HepG2 (cell line): ENCODE results near the gene RRP36. TPM values are rescaled to one million over a fixed set of nuclear protein-coding genes. Genes with fewer than 3 reads are reported as not detected.

ENCODE experiments used
- FOXM1 ChIP-seq: sonication (generic); formaldehyde crosslinking; IDR thresholded peaks from 2 replicates; pipeline ENCODE4 v1.5.0; 2020; ENCODE audit warnings: missing genetic modification reagents
- NFYB ChIP-seq: sonication (generic); formaldehyde crosslinking; IDR thresholded peaks from 2 replicates; pipeline ENCODE4 v1.4.0; 2020; ENCODE audit warnings: missing genetic modification reagents
- POGZ ChIP-seq: sonication (generic); formaldehyde crosslinking; IDR thresholded peaks from 2 replicates; pipeline ENCODE4 v1.4.0; 2020; ENCODE audit warnings: mild to moderate bottlenecking, missing genetic modification reagents
- RXRA ChIP-seq: sonication (generic); formaldehyde crosslinking; IDR thresholded peaks from 2 replicates; pipeline ENCODE4 v1.5.1; 2020; ENCODE audit warnings: missing genetic modification reagents
- SNAPC2 ChIP-seq: sonication (generic); formaldehyde crosslinking; IDR thresholded peaks from 2 replicates; pipeline ENCODE4 v1.8.1; 2022; ENCODE audit warnings: mild to moderate bottlenecking, missing genetic modification reagents
- STAT5B ChIP-seq: sonication (generic); formaldehyde crosslinking; IDR thresholded peaks from 2 replicates; pipeline ENCODE4 v1.4.0; 2020; ENCODE audit warnings: missing genetic modification reagents
- ZBTB20 ChIP-seq: sonication (generic); formaldehyde crosslinking; IDR thresholded peaks from 2 replicates; pipeline ENCODE4 v1.8.1; 2023; ENCODE audit warnings: missing genetic modification reagents, low read depth, mild to moderate bottlenecking, borderline replicate concordance
- ZFP1 ChIP-seq: IDR thresholded peaks from 2 replicates; pipeline ENCODE4 v1.6.1; 2016
- ZKSCAN5 ChIP-seq: sonication (generic); formaldehyde crosslinking; IDR thresholded peaks from 2 replicates; pipeline ENCODE4 v1.5.1; 2020; ENCODE audit warnings: mild to moderate bottlenecking, missing genetic modification reagents
- ZNF431 ChIP-seq: sonication (generic); formaldehyde crosslinking; IDR thresholded peaks from 2 replicates; pipeline ENCODE4 v1.9.0; 2022; ENCODE audit warnings: missing genetic modification reagents, low read depth, mild to moderate bottlenecking, borderline replicate concordance
- ZNF484 ChIP-seq: sonication (generic); formaldehyde crosslinking; IDR thresholded peaks from 2 replicates; pipeline ENCODE4 v1.5.1; 2020; ENCODE audit warnings: mild to moderate bottlenecking, low read depth, missing genetic modification reagents, borderline replicate concordance
- ZNF530 ChIP-seq: sonication (generic); formaldehyde crosslinking; IDR thresholded peaks from 2 replicates; pipeline ENCODE4 v1.5.0; 2020; ENCODE audit warnings: low read depth, mild to moderate bottlenecking, missing genetic modification reagents
- ZNF546 ChIP-seq: sonication (generic); formaldehyde crosslinking; conservative IDR thresholded peaks from 2 replicates; pipeline ENCODE4 v1.8.1; 2023; ENCODE audit warnings: mild to moderate bottlenecking, missing genetic modification reagents
- ZNF614 ChIP-seq: IDR thresholded peaks from 2 replicates; pipeline ENCODE4 v1.6.1; 2018; ENCODE audit warnings: missing biosample characterization, missing genetic modification reagents, inconsistent platforms, borderline replicate concordance
- ZNF652 ChIP-seq: IDR thresholded peaks from 2 replicates; pipeline ENCODE4 v1.6.1; 2016; ENCODE audit warnings: low read depth, borderline replicate concordance
- ZNF850 ChIP-seq: sonication (generic); formaldehyde crosslinking; conservative IDR thresholded peaks from 2 replicates; pipeline ENCODE4 v1.9.0; 2021; ENCODE audit warnings: mild to moderate bottlenecking, missing genetic modification reagents
- polyA plus RNA-seq, 8 experiments: library from polyadenylated mRNA; depleted of rRNA in 3 of 8; stranded (reverse) in 7 of 8; unstranded in 1 of 8; fragments of >200 nt; fragmentation: Illumina TruSeq in 4 of 8; extraction: Trizol in 4 of 8; gene quantifications; 2 replicates each; pipeline versions ENCODE4 v1.2.1 to v1.2.3, GENCODE V29; 2011 to 2016; ENCODE audit warnings: low read depth in 4 of 8, missing spikeins in 1 of 8, mixed read lengths in 1 of 8; ENCODE audit not compliant: insufficient read depth in 1 of 8
- total RNA-seq, 5 experiments: library from RNA; depleted of rRNA; stranded (reverse); fragments of >200 nt; fragmentation: Illumina TruSeq; extraction: Trizol; gene quantifications; 2 replicates each; pipeline ENCODE4 v1.2.3, GENCODE V29; 2016; ENCODE audit warnings: low read depth in 1 of 5
- TF ChIP-seq, protein P1 (sequence below): sonication (generic); formaldehyde crosslinking; IDR thresholded peaks from 2 replicates; pipeline ENCODE4 v1.4.0; 2020; ENCODE audit warnings: missing genetic modification reagents, borderline replicate concordance
- TF ChIP-seq, protein P2 (sequence below): sonication (generic); formaldehyde crosslinking; IDR thresholded peaks from 2 replicates; pipeline ENCODE4 v1.5.1; 2020; ENCODE audit warnings: missing genetic modification reagents, mild to moderate bottlenecking, borderline replicate concordance
- TF ChIP-seq, protein P3 (sequence below): sonication (generic); formaldehyde crosslinking; IDR thresholded peaks from 2 replicates; pipeline ENCODE4 v1.5.1; 2020; ENCODE audit warnings: mild to moderate bottlenecking, missing genetic modification reagents, borderline replicate concordance

RRP36 gene
- total and polyA plus RNA-seq, 2 of the 13 experiments (the other 11 are each of a cell fraction or from before 2014, with no cell fraction given): 29.5 to 144 TPM

DNA sequence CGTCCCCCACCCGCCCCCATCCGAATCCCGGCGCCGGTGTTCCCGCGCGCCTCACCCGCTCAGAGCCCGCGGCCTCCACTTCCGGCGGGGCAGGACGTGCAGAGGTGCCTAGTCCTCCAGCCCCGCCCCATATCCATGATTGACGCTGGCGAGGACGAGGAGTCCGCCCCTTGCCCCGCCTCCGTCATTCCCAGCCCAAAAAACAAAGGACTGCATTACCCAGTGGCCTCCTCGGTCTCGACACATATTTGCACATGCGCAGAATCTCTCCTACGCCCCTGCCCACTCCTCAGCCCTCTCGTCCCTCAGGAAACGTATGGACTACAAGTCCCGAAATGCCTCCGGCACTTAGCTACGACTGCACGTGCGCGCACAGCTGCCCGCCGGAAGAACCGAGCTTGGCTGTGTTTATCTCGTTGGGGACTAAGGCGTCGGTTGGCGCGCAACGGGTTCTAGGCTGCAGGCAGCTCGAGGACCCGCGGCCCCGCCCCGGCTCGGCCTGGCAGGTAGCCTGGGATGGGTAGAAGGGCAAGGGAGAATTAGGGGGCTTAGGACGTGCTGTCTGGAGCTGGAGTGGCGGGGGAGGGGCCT lies 7.5 kb upstream of the RRP36 start, which contains the start of the genes KLHDC3 and MEA1 (continued):
- TF ChIP-seq, protein P1, sequence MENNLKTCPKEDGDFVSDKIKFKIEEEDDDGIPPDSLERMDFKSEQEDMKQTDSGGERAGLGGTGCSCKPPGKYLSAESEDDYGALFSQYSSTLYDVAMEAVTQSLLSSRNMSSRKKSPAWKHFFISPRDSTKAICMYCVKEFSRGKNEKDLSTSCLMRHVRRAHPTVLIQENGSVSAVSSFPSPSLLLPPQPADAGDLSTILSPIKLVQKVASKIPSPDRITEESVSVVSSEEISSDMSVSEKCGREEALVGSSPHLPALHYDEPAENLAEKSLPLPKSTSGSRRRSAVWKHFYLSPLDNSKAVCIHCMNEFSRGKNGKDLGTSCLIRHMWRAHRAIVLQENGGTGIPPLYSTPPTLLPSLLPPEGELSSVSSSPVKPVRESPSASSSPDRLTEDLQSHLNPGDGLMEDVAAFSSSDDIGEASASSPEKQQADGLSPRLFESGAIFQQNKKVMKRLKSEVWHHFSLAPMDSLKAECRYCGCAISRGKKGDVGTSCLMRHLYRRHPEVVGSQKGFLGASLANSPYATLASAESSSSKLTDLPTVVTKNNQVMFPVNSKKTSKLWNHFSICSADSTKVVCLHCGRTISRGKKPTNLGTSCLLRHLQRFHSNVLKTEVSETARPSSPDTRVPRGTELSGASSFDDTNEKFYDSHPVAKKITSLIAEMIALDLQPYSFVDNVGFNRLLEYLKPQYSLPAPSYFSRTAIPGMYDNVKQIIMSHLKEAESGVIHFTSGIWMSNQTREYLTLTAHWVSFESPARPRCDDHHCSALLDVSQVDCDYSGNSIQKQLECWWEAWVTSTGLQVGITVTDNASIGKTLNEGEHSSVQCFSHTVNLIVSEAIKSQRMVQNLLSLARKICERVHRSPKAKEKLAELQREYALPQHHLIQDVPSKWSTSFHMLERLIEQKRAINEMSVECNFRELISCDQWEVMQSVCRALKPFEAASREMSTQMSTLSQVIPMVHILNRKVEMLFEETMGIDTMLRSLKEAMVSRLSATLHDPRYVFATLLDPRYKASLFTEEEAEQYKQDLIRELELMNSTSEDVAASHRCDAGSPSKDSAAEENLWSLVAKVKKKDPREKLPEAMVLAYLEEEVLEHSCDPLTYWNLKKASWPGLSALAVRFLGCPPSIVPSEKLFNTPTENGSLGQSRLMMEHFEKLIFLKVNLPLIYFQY (CRISPR knock-in tag): 0 out of 2 replicates have a peak, but pooled peaks have one; percentile 23
- no peak for TF ChIP-seq FOXM1 (CRISPR knock-in tag)
- no peak for TF ChIP-seq ZNF546 (CRISPR knock-in tag)
- no peak for TF ChIP-seq ZFP1 (CRISPR knock-in tag)
- peak; percentile 72 for TF ChIP-seq ZNF614 (CRISPR knock-in tag)
- no peak for TF ChIP-seq ZBTB20 (CRISPR knock-in tag)
- 0 out of 2 replicates have a peak, but pooled peaks have one; percentile 12 for TF ChIP-seq ZNF652
- TF ChIP-seq SNAPC2: peak; percentile 83; the same call in 1 of the 2 replicates
- TF ChIP-seq RXRA: 0 out of 2 replicates have a peak, but pooled peaks have one; percentile 15
- no peak for TF ChIP-seq ZNF484 (CRISPR knock-in tag)
- TF ChIP-seq STAT5B: no peak
- TF ChIP-seq, protein P2, sequence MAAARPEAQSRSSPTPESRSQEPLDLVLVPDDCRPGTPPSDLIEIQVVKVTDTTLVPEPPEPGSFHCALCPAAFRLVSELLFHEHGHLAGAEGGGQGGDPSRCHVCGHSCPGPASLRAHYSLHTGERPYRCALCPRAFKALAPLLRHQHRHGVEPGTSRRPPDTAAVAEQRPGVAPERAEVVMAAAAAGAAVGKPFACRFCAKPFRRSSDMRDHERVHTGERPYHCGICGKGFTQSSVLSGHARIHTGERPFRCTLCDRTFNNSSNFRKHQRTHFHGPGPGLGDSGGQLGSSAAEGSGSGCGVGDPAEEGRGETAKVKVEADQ: no peak; the same call in 1 of the 2 replicates
- no peak for TF ChIP-seq ZNF431
- no peak for TF ChIP-seq ZKSCAN5 (CRISPR knock-in tag)
- no peak for TF ChIP-seq ZNF530 (CRISPR knock-in tag)
- peak; percentile 53 for TF ChIP-seq NFYB (CRISPR knock-in tag)
- peak; percentile 25; the same call in 1 of the 2 replicates for TF ChIP-seq POGZ
- TF ChIP-seq, protein P3, sequence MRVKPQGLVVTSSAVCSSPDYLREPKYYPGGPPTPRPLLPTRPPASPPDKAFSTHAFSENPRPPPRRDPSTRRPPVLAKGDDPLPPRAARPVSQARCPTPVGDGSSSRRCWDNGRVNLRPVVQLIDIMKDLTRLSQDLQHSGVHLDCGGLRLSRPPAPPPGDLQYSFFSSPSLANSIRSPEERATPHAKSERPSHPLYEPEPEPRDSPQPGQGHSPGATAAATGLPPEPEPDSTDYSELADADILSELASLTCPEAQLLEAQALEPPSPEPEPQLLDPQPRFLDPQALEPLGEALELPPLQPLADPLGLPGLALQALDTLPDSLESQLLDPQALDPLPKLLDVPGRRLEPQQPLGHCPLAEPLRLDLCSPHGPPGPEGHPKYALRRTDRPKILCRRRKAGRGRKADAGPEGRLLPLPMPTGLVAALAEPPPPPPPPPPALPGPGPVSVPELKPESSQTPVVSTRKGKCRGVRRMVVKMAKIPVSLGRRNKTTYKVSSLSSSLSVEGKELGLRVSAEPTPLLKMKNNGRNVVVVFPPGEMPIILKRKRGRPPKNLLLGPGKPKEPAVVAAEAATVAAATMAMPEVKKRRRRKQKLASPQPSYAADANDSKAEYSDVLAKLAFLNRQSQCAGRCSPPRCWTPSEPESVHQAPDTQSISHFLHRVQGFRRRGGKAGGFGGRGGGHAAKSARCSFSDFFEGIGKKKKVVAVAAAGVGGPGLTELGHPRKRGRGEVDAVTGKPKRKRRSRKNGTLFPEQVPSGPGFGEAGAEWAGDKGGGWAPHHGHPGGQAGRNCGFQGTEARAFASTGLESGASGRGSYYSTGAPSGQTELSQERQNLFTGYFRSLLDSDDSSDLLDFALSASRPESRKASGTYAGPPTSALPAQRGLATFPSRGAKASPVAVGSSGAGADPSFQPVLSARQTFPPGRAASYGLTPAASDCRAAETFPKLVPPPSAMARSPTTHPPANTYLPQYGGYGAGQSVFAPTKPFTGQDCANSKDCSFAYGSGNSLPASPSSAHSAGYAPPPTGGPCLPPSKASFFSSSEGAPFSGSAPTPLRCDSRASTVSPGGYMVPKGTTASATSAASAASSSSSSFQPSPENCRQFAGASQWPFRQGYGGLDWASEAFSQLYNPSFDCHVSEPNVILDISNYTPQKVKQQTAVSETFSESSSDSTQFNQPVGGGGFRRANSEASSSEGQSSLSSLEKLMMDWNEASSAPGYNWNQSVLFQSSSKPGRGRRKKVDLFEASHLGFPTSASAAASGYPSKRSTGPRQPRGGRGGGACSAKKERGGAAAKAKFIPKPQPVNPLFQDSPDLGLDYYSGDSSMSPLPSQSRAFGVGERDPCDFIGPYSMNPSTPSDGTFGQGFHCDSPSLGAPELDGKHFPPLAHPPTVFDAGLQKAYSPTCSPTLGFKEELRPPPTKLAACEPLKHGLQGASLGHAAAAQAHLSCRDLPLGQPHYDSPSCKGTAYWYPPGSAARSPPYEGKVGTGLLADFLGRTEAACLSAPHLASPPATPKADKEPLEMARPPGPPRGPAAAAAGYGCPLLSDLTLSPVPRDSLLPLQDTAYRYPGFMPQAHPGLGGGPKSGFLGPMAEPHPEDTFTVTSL (CRISPR knock-in tag): no peak
- TF ChIP-seq ZNF850 (CRISPR knock-in tag): no peak
